NT2/D1 (cell line): ENCODE measurements around the gene DEPDC4.

Experiments
- SUZ12 ChIP-seq: IDR thresholded peaks from 2 replicates; pipeline ENCODE4 v1.6.1; 2011; ENCODE audit not compliant: insufficient read length, insufficient read depth; ENCODE audit errors: extremely low read depth
- YY1 ChIP-seq: IDR thresholded peaks from 2 replicates; pipeline ENCODE4 v1.6.1; 2011; ENCODE audit not compliant: insufficient read length, insufficient read depth
- ZNF274 ChIP-seq: IDR thresholded peaks from 2 replicates; pipeline ENCODE4 v1.6.1; 2011; ENCODE audit warnings: mild to moderate bottlenecking, low read depth, low read length

- TF ChIP-seq ZNF274 (no peak), SUZ12 (no peak), YY1 (no peak)
Measured at GRCh38 chr12:100207311-100207710, 59.6 kb downstream of the DEPDC4 start.
